Liver (tissue), 2 donors: Measurements from ENCODE around the gene PLA2R1.

ENCODE experiments used
- NR2F2 ChIP-seq: IDR thresholded peaks from 2 replicates; pipeline ENCODE4 v1.6.1; 2016; ENCODE audit warnings: antibody characterized with exemption
- TF ChIP-seq, protein P1 (sequence below): IDR thresholded peaks from 2 replicates; pipeline ENCODE4 v1.6.1; 2016; ENCODE audit warnings: antibody characterized with exemption
- donor health status: healthy.

DNA sequence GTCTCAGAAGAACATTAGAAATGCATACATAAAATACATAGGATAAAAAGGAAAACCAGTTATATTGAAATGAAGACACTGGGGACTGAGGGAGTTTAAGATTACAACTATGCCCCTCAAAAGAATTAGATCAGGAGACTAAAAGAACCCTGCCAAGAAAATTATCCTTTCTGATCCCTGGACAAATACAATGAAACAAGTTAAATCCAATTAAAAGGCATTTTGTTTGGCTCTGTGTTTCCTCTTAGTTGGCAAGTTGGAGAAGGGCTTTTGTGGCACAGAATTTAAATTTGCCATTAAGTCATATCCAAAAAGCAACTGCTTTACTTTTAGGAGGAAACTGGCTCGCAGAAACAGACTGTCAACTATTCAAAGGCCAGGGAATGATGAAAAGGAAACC lies 165.3 kb downstream of the PLA2R1 start:
- no peak for TF ChIP-seq NR2F2
- TF ChIP-seq, protein P1, sequence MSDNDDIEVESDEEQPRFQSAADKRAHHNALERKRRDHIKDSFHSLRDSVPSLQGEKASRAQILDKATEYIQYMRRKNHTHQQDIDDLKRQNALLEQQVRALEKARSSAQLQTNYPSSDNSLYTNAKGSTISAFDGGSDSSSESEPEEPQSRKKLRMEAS = no peak
